LHCN-M2 (cell line): ENCODE results near the gene BANF1. TPM values are rescaled to one million over a fixed set of nuclear protein-coding genes. Genes with fewer than 3 reads are reported as not detected.
A peak's percentile ranks its signal among the peaks of the same experiment; 100 is the strongest.

Experiments
- DNase-seq: peaks from one replicate; pipeline ENCODE4 v3.0.0-alpha.2; 2012; ENCODE audit warnings: low read depth
- total RNA-seq: library from RNA; depleted of rRNA; stranded (reverse); fragments of >200 nt; gene quantifications from 2 replicates; pipeline ENCODE4 v1.2.3, GENCODE V29; 2014; rRNA removed

Gene BANF1
- total RNA-seq, 1 experiment from 2014 or later, result 67.8 TPM

- no peak for DNase-seq
Observed at GRCh38 chr11:66037327-66037726, 35.0 kb downstream of the BANF1 start.

- DNase-seq, result no peak
Observed at GRCh38 chr11:66039765-66040164, 37.5 kb downstream of the BANF1 start.

DNA sequence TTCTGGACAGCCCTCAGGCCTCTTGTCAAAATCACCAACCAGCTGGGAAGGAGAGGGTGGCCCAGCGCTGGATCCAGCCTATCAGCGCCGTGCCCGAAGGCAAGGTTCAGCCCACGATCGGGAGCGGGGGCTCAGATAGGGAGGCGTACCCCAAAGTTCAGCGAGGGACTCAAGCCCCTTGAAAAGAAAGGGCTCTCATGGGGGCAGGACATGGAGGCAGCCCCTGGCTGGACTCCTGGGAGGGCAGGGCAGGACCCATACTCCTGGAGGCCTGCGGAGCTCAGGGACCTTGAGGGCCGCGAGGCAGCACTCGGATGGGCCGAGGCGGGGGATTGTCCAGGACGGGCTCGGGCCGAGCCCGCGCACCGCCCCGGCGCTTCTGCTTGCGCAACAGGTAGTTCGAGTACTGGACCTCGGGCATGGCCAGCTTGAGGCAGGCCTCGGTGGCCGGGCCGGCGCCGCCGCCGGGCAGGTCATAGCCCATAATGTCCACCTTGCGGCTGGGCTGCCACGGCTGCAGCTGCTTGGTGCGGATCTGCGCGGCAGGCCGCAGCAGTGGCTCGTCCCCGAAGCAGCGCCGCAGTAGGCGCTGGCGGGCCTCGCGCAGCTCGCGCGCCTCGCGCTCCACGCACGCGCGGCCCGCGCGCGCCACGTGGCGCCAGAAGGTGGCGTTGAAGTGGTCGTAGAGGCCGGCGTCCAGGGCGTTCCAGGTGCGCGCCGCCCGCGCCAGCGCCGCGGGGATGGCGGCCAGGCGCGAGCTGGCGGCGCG lies 40.1 kb downstream of the BANF1 start:
- no peak for DNase-seq

GRCh38 chr11:66042996-66043906 lies 40.9 kb downstream of the BANF1 start:
- no peak for DNase-seq

DNA sequence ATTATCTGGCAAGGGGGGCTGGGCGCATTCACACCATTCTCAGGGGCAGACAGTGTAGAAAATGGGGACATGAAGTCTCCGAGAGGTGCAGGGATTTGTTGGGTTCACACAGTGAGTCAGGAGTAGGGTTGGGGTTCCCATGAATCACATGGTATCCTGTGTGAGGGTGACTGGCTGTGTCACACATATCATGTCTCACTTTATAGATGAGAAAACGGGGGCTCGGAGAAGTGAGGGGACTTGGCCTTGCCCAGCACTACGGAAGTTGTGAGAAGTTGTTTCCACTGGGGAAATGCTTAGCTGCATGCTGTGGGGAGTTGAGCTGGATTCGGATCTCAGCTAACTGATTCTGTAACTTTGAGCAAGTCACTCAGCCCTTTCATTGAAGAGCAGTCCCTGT lies 42.5 kb downstream of the BANF1 start:
- peak; percentile 32 for DNase-seq

DNA sequence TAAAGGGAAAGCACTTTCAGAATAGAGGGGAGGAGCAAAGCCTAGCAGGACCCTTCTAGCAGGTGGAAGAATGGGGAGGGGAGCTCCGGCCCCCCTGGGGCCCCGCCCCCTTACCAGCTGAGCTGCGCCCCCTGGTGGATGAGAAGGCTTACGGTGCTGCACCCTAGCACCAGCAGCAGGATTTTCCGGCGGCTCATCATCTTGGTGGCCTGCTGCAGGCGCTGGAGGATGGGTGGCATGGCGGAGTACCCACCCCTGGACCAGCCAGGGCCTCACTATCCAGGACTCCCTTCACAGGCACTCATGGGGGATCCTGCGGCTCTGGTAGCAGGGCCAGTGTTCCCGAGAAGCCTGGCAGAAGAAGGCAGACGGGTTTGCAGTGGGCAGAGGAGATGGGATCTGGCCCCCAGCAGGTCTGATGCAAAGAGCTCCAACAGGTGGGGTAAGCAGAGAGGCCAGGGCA lies 42.9 kb downstream of the BANF1 start:
- peak; percentile 67 for DNase-seq

DNA sequence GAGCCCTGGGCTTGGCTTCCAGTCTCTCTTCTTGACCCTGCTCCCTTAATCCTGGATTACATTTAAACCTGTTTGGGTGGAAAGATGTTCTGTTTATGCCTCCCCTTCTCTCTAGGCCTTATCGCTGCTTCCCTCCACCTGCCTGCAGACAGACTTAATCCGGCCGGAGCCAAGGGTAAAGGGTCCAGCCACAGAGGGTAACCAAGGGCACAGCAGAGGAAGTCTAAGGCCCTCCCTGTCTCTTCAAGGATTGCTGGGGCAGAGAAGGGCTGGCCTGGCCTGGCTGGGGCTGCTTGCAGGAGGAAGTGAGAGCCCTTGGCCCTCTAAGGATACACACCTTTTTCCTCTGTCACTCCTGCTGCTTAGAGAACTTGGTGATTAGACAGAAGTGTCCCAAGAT lies 44.6 kb downstream of the BANF1 start:
- no peak for DNase-seq

DNA sequence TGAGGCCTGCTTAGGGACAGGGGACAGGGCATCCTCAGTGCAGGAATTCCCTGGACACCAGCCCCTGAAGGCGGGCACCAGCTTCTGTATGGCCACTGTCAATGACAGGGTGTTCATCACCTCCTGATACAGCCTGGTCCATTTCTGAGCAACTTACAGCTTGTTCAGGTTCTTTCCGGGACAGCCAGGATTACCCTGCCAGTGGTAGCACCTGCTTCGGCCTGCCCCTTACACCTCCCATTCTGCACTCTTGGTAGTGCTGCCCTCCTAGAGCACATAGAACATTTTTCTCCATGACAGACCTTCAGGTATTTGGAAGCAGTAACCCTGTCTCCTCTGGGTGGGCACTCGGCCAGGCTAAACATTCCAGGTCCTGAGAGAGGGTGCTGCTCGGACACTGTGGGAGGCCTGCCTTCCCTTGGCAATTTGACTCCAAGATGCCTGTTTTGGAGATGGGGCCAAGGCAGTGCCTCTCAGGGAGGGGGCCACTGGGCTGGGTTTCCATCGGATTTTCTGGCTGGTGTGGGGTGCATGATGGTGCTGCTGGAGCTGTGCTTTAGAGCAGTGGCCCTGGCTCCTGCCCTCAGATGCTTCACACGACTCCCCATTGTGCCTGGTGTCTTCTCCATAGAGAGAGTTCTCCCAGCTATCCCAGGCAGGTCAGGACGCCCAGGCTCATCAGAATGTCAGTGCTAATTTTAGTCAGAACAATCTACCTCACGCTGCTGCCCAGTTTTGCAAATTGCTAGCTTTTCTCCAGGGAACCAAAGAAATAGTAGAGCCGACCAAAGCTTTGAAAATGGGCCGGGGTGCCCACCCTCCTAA lies 45.5 kb downstream of the BANF1 start:
- no peak for DNase-seq

- DNase-seq, result no peak
Observed at GRCh38 chr11:66048547-66049323, 46.4 kb downstream of the BANF1 start, which contains the start of gene GAL3ST3. GAL3ST3 (minus strand) TSS chr11:66049161; CDS start chr11:66045415, 3,746 bp downstream.

DNA sequence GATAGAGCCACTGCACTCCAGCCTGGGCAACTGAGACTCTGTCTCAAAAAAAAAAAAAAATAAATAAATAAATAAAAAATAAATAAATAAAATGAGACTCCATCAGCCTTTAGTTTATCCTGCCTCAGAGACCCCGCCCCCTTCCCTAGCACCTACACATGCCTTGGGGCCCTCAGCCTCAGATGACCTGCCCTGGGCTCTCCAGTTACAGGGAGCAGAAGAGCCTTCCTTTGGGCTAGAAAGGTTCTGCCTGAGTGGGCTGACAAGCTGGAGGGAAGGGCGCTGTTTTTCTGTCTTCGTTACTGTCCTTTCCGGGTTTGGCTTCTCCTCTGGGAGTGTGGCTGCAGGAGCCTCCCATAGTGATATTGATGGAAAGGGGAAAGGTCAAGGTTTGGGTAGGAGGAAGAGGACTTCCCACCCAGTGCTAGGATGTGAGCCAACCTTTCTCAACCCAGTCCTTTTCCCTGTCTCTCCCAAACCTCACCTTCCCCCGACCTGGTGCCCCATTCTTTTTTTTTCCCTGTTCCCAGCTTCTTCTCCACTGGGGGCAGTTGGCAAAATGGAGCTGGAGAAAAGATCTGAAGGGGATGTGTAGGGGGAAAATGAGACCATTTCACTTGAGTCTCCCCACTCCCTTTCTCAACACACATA lies 48.4 kb downstream of the BANF1 start:
- no peak for DNase-seq

DNA sequence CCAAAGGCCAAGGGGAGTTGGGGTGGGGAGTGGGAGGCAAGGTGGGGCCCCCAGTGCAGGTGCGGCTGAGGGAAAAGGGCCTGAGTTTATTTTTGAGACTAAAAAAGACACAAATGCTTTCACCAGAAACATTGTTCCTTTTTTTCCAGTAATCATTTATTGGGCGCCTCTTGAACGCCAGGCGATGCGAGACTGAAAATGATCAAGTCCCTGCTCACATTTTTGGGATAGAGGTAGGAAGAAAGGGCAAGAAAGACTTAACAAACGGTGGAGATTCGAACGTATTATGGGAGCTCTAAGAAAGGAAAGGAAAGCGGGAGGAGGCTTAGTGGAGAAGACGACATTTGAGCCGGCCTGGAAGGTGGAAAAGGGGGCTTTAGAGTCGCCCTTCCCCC lies 49.1 kb downstream of the BANF1 start:
- no peak for DNase-seq

- DNase-seq, result peak; percentile 97
Observed at GRCh38 chr11:66051766-66052663, 49.7 kb downstream of the BANF1 start, which contains the start of gene SF3B2. SF3B2 (plus strand) TSS chr11:66052364; CDS start chr11:66052385, 21 bp downstream.

DNA sequence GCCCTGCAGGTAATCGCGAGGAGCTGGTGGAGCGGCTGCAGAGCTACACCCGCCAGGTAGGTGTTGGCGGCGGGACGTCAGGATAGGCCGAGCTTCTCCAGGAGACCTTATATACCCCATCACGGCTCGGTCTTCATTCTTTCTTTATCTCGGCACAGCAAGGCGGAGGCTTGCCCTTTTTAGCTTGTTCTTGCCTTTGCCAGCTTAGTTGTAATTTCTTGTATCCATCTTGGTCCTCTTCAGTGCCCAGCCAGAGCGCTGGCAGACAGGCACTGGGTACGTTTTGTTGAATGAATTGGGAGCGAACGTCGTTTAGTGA lies 50.3 kb downstream of the BANF1 start:
- no peak for DNase-seq

Other genes with a start within 250 kb of the BANF1 start
- 12.8 and 14.1 TPM in 2 replicates for gene AP5B1, start 221.5 kb upstream of the BANF1 start, total RNA-seq
- gene OVOL1, start 215.4 kb upstream of the BANF1 start, total RNA-seq, result not detected in 2 replicates
- gene SNX32, start 168.5 kb upstream of the BANF1 start, total RNA-seq, result 0.45 and 0.69 TPM in 2 replicates
- gene CFL1, start 144.3 kb upstream of the BANF1 start, total RNA-seq, result 1,867 and 1,951 TPM in 2 replicates
- 49.4 and 51.7 TPM in 2 replicates for gene MUS81, start 142.1 kb upstream of the BANF1 start, total RNA-seq
- gene EFEMP2, start 129.7 kb upstream of the BANF1 start, total RNA-seq, result 217 and 228 TPM in 2 replicates
- 0.40 TPM in 1 of 2 replicates, not detected in the other for gene CTSW, start 122.7 kb upstream of the BANF1 start, total RNA-seq
- gene FIBP, start 114.0 kb upstream of the BANF1 start, total RNA-seq, result 165 and 171 TPM in 2 replicates
- 91.2 and 95.5 TPM in 2 replicates for gene CCDC85B, start 111.8 kb upstream of the BANF1 start, total RNA-seq
- gene FOSL1, start 102.1 kb upstream of the BANF1 start, total RNA-seq, result 257 and 266 TPM in 2 replicates
- gene C11orf68, start 83.4 kb upstream of the BANF1 start, total RNA-seq, result 57.1 and 69.1 TPM in 2 replicates
- 375 and 383 TPM in 2 replicates for gene DRAP1, start 83.1 kb upstream of the BANF1 start, total RNA-seq
- 0.06 TPM in 1 of 2 replicates, not detected in the other for gene TSGA10IP, start 57.0 kb upstream of the BANF1 start, total RNA-seq
- 36.0 and 45.7 TPM in 2 replicates for gene SART1, start 40.8 kb upstream of the BANF1 start, total RNA-seq
- 47.0 and 53.3 TPM in 2 replicates for gene EIF1AD, start 346 bp upstream of the BANF1 start, total RNA-seq
- gene CST6, start 9.5 kb downstream of the BANF1 start, total RNA-seq, result not detected in 2 replicates
- 0.75 and 1.8 TPM in 2 replicates for gene CATSPER1, start 24.0 kb downstream of the BANF1 start, total RNA-seq
- not detected in 2 replicates for gene GAL3ST3, start 46.7 kb downstream of the BANF1 start, total RNA-seq
- 156 and 163 TPM in 2 replicates for gene SF3B2, start 49.9 kb downstream of the BANF1 start, total RNA-seq
- 26.0 and 30.0 TPM in 2 replicates for gene PACS1, start 67.8 kb downstream of the BANF1 start, total RNA-seq